Fibroblast of skin of abdomen (primary cell): Measurements from ENCODE around the gene POLD1.
A peak's percentile ranks its signal among the peaks of the same experiment; 100 is the strongest.
"Not testable (repeated sequence)": the region's sequence is repeated elsewhere in the genome, so short reads cannot be mapped to it uniquely, and the experiment has no call there.

ENCODE experiments used
- DNase-seq: peaks from one replicate; pipeline ENCODE4 v3.0.0-alpha.2; 2013

POLD1 gene

DNA sequence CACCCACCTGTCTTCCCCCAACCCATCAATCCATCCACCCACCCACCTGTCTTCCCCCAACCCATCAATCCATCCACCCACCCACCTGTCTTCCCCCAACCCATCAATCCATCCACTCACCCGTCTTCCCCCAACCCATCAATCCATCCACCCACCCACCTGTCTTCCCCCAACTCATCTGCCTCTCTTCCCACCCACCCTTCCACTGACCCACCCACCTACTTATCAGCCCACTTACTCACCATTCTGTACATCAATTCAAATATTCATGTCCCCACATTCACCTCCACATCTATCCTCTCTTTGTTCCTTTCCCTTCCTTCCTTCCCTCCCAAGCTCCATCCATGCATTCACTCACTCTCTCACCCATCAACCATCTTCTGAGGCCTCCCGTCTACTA lies 55.0 kb downstream of the POLD1 start:
- DNase-seq = not testable (repeated sequence)

DNA sequence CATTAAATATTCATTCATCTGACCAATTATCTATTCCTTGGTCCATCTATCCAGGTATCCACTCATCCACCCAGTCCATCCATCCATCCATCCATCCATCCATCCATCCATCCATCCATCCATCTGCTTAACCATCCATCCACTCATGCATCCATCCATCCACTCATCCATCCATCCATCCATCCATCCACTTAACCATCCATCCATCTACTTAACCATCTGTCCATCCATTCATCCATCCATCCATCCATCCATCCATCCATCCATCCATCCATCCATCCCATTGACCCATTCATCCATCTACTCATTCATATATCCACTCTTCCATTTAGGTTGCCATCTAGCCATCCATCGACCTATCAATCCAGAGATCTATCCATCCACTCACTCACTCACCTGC lies 59.9 kb downstream of the POLD1 start:
- DNase-seq = no peak

DNA sequence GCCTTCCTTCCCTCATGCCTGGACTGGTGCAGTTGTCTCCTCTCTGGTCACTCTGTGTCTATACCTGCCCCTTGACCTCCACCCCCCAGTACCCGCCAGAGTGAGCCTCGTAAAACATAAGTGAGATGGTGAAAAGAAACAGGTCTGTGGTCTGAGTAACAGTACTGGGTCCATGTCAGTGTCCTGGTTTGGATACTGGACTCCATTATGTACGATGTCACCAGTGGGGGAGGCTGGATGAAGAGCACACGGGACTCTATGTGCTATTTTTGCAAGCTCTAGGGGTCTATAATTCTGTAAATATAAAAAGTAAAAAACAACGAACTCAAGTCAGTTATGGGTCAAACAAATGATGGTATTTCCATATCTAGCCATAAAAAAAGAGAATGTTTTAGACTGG lies 62.9 kb downstream of the POLD1 start:
- no peak for DNase-seq

DNA sequence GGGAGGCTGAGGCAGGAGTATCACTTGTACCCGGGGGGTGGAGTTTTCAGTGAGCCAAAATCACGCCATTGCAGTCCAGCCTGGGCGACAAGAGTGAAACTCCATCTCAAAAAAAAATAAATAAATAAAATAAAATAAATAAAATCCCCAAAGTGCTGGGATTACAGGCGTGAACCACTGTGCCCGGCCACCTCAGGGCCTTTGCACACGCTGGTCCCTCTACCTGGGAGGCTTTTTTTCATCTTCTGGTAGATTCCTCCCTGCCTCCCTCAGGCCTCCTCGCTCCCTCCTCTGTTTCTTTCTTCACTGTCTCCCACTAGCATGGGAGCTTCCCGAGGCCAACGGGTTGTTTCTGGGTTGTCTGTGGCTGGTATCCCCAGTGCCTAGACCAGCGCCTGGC lies 63.6 kb downstream of the POLD1 start:
- DNase-seq = no peak

DNA sequence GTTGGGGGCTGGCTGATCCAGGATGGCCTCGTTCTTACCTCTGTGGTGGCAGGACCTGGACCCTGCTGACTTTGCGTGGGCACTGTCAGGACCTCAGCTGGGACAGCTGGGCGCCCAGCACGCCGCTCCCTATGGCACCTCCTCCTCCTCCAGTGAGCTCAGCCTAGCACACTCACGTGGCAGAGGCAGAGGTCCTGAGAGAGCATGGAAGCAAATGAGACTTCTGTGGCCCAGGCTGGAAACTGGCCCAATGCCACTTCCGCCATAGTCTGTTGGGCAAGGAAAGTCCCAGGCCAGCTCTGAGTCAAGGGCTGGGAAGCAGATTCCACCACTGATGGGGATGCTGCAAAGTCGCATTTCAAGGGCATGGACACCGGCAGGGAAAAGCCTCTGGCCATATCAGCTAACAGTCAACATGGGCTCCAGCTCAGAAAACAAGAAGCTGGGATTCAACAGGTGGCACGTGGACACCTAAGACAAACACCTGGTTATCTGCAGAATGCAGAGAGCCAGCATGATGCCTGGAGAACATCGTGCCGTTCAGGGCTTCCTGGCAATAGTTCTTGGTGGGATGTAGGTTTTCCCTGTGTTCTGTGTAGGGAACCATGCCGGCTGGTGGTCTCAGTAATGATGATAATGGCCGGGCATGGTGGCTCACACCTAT lies 65.2 kb downstream of the POLD1 start:
- DNase-seq = no peak

DNA sequence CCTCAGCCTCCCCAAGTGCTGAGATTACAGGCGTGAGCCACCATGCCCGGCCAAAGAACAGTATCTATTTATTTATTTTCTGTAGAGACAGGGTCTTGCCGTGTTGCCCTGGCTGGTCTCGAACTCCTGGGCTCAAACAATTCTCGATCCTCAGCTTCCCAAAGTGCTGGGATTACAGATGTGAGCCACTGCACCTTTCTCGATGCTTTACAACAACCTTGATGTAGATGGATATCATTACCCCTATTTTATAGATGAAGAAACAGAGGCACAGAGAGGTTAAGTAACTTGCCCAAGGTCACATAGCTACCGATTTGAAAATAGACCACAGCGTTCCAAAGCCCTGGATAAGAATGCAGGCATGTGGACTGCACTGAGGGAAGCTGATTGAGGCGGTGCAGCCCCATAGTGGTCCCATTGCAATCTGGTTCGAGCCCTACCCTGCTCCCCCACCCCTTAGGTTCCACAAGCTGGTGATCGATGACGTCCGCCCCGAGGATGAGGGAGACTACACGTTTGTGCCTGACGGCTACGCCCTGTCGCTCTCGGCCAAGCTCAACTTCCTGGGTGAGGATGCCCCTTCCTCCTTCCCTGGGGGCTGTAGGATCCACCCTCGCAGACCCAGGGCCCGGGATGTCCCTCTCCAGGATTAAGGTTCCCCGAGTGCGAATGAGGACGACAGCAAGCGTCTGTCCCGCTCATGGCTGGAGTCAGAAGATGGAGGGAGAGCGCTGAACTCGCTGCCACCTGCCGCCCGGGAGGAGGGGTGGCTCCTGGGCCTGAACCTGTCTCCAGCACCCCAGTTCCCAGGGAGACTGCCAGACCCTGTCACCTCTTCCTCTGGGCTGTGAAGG lies 66.4 kb downstream of the POLD1 start:
- no peak for DNase-seq

DNA sequence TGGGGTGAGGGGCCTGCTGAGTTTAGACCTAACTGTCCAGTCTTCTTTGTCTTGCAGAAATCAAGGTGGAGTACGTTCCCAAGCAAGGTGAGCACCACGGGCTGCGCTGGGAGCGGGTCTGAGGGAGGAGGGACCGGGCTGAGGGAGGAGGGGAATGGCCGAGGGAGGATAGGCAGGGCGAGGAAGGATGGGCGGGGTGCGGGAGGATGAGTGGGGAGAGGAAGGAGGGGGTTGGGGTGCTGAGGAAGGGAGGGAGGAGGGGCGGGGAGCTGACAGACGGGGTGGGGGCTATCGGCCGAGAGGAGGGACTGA lies 67.0 kb downstream of the POLD1 start:
- no peak for DNase-seq

DNA sequence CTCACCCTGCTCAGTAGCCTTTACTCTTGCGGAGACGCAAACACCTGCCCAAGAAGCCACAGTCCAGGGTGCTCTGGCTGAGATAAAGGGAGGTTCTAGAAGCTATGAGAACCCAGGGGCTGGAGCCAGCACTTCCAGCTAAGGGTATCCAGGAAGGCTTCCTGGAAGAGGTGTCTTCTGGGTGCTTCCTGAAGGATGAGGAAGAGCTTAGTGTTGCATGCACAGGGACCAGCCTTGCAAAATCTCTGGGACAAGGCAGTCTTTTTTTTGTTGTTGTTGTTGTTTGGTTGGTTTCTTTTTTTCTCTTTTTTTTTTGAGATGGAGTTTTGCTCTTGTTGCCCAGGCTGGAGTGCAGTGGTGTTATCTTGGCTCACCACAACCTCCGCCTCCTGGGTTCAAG lies 69.1 kb downstream of the POLD1 start:
- no peak for DNase-seq

DNA sequence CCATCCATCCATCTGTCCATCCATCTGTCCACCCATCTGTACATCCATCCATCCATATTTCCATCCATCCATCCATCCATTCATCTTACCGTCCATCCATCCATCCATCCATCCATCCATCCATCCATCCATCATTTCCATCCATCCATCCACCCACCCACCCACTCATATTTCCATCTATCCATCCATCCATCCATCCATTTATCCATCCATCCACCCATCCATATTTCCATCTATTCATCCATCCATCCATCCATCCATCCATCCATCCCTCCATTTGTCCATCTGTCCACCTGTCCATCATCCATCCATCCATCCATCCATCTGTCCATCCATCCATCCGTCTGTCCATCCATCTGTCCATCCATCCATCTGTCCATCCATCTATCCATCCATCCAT lies 71.8 kb downstream of the POLD1 start:
- DNase-seq = no peak

DNA sequence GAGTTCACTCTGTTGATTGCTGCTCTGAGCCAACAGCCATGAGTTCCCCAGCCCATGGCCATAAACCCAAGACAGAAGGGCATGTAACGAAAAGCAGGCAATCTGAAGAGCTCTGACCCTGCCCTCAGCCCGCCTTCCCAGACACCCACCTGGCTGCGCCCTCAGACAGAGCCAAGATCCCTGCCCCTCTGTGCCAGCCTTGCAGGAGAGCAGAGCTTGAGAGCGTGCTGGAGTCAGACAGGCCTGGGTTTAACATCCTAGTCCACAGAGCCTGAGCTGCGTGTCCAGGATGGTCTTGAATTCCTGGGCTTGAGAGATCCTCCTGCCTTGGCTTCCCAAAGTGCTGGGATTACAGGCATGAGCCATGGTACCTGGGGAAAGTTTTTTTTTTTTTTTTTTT lies 73.2 kb downstream of the POLD1 start:
- DNase-seq = no peak

DNA sequence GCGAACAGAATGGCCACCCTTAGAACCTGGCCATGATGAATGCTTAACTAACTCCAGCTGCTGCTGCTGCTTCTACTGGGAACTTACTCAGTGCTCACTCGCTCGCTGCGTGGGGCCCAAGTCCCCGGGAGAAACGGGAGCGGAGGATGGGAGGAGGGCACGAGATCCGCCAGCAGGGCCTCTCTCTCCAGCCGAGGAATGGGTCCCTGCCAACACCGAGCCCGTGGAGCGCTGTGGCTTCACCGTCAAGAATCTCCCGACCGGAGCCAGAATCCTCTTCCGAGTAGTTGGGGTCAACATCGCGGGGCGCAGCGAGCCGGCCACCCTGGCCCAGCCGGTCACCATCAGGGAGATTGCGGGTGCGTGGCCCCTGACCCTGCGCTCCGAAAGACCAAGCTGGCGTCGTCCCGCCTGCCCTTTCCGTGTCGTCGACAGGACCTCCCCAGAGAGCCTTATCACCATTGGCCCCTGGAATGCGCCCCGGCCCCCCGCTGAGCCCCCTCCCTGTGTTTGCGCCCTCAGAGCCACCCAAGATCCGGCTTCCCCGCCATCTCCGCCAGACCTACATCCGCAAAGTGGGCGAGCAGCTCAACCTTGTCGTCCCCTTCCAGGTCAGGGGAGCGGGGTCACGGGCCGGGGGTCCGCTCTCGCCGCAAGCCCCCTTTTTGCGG lies 74.4 kb downstream of the POLD1 start:
- peak; percentile 23 for DNase-seq

DNA sequence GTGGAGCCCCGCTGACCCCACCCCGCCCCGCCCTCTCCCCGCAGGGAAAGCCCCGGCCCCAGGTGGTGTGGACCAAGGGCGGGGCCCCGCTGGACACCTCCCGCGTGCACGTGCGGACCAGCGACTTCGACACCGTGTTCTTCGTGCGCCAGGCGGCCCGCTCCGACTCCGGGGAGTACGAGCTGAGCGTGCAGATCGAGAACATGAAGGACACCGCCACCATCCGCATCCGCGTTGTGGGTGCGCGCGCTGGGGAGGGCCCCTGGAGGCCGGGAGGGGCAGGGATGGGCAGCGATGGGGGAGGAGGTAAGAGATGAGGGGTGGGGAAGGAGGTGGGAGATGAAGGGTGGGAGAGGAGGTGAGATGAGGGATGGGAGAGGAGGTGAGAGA lies 74.9 kb downstream of the POLD1 start:
- no peak for DNase-seq

DNA sequence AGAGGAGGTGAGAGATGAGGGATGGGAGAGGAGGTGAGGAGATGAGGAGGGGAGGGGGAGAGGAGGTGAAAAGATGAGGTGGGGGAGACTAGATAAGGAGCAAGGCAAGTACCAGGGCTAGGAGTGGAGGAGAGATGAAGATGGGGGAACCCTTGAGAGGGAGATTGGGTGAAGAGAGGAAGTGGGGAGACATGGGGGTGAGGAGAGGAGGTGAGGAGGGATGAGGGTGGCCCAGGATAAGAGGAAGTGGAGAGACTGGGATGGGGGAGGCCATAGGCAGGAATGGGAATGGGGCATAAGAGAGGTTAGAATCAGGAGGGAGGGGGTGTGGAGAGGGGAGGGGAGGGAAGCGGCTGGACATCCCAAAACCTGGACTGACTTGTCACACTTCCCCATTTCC lies 75.5 kb downstream of the POLD1 start:
- no peak for DNase-seq

DNA sequence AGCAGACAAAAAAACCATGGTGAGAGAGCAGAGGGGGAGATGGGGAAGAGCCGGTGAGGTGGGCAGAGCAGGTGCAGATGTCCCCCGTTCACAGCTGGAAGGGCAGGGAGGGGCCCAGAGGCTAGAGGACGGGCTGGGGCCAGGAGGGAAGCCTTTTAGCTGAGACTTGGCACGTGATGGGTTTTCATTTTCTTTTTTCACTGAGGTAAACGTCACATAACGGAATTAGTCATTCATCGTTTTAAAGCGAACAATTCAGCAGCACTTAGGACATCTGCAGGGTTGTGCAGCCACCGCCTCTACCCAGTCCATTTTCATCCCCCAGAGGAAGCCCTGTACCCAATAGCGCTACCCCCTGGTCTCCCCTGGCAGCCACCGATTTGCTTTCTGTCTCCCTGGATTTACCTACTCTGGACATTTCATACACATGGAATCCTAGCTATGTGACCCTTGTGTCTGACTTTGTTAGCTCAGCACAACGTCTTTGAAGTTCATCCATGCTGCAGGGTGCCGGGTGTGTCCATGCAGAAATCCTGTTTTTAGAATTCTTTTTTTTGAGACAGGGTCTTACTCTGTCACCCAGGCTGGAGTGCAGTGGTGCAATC lies 76.1 kb downstream of the POLD1 start:
- DNase-seq = peak; percentile 22

DNA sequence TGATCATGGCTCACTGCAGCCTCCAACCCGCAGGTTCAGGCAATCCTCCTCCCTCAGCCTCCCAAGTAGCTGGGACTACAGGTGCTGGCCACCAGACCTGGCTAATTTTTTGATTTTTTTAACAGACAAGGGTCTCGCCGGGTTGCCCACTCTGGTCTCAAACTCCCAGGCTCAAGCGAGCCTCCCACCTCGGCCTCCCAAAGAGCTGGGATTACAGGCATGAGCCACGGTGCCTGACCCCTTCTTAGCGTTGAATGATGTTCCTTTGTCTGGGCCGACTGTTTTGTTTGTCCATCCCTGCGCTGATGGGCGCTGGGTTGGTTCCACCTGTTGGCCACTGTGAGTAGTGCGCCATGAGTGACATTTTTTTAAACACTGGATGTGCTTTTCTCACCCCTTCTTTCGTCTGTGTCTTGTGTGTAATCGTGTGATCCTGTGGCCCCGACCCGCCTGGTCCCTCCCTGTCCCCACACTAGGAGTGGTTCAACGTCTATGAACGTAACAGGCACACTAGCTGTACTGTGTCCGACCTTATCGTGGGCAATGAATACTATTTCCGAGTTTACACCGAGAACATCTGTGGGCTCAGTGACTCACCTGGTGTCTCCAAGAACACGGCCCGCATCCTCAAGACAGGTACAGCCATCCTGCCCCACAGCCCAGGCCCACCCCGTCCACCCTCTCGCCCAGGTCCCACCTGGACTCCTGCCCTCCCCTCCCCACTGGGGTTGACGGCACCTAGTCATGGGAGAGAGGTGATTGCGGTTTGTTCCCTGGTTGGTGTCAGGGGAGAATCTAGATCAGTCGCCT lies 77.1 kb downstream of the POLD1 start:
- DNase-seq = peak; percentile 56

DNA sequence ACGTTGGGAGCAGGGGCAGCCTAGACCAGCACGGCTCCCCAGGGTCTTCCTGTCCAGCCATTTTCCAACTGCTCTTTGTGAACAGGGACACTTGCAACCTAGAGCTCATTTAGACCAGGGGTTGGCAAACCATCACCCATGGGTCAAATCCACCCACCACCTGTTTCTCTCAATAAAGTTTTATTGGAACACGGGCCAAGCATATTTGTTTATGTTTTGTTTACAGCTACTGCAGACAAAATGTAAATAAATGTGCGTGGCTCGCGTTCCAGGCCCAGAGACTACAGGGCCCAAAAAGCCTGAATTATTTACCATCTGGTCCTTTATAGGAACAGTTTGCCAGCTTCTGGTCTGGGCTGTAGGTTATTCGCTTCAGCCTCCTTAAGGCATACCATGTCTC lies 78.8 kb downstream of the POLD1 start:
- no peak for DNase-seq

DNA sequence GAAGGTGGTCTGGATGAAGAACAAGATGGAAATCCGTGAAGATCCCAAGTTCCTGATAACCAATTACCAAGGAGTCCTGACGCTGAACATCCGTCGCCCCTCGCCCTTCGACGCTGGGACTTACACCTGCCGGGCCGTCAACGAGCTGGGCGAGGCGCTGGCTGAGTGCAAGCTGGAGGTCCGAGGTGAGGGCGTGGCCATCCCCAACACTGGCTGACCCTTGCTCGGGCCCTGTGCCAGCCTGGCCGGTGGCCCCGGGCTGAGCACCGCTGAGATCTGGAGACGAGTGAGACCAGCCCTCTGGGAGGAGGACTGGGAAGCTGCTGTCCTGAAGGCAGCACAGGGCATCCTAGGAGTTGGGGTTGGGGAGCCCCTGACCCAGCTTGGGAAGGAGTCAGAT lies 80.2 kb downstream of the POLD1 start:
- no peak for DNase-seq

DNA sequence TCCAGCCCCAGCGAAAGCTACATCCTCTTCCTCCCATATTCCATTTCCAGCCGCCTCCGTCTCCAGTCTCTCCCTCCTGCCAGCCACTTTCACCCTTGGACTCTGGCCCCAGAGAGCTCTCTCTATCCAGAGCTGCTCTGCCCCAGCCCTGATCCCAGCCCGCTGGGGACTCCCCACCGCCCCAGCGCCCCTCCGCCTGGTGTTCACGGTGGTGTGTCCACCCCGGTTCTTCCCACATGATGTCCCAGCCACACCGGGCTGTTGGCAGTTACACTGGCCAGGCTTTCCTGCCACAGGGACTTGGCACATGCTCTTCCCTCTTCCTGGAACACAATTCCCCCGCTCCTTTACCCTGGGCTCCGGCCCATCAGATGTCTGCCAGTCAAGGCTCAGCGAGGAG lies 80.9 kb downstream of the POLD1 start:
- DNase-seq = no peak

DNA sequence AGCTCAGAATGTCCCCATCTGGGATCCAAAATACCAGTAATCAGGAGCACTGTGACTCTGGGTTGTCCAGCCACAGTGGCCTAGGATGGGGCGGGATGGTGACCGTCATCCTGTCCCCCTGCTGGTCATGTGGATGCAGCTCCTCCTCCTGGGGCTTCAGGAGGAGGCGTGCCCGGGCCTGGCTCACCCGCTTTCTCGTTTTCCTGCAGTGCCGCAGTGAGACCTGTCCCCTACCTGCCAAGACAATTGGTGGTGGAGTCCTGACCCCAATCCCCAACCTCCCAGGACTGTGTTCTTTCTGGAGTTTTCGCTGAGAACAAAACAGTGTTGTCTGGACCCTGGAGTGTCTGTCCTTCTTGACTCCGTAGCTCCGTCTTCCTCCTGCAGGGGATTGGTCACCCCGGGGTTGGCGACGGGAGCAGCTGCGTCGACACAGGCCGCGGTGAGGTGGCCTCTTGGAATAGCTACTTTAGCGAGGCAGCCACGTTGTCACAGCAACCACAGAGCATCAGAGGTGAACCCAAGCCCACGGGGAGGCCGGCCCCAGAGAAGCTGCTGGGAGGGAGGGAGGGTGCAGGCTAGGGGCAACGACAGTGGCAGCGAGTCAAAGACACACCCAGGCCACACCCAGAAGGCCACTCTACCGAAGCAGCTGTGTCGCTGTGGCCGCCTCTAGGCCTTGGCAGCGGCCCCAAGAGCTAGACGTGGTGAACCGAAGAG lies 82.0 kb downstream of the POLD1 start:
- no peak for DNase-seq

DNA sequence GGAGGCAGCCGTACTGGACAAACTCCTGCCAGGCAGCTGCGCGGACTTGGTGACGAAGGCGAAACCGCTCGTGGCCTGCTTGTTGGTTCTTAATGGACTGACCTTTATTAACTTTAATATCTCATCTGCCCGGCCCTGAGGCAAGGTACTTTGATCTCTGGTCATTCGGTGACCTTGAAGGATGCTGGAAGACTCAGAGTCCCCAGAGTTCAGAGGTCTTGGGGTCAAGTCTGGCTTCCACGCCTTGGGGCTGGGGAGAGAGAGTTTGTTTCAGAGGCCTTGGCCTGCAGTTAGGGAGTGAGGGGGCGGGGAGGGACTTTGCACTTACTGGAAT lies 82.5 kb downstream of the POLD1 start:
- no peak for DNase-seq

DNA sequence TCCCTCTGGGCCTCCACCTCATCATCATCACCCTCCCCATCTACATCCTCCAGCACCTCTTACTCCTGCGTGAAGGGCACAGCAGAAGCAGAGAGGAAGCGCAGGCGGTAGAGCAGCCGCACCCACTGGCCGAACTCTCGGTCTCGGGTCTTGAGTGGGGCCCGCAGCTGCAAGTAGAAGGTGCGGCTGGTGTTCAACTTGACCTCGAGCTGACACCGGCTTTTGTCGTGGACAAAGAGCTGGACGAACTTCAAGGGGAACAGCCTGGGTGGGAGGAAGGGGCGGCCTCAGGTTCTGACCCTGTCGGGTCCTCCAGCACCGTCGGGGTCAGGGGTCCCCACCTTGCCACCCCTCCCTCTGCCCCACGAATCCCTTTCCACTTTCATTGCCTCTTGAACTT lies 83.4 kb downstream of the POLD1 start:
- DNase-seq = no peak
